GM12864 (cell line): ENCODE results near the gene METTL22.

ENCODE experiments used
- DNase-seq: peaks from one replicate; pipeline ENCODE4 v3.0.0-alpha.2; 2011; ENCODE audit warnings: low read depth
- H3K4me3 ChIP-seq: 2 replicates; pipeline ENCODE4 v1.5.1; 2011; ENCODE audit warnings: mild to moderate bottlenecking, low read depth, low read length, control low read depth
- TF ChIP-seq, protein P1 (sequence below): IDR thresholded peaks from 2 replicates; pipeline ENCODE4 v1.5.1; 2011; ENCODE audit warnings: low read depth, mild to moderate bottlenecking, moderate library complexity, low read length, control low read depth, inconsistent platforms; ENCODE audit errors: missing control alignments

The METTL22 gene

DNA sequence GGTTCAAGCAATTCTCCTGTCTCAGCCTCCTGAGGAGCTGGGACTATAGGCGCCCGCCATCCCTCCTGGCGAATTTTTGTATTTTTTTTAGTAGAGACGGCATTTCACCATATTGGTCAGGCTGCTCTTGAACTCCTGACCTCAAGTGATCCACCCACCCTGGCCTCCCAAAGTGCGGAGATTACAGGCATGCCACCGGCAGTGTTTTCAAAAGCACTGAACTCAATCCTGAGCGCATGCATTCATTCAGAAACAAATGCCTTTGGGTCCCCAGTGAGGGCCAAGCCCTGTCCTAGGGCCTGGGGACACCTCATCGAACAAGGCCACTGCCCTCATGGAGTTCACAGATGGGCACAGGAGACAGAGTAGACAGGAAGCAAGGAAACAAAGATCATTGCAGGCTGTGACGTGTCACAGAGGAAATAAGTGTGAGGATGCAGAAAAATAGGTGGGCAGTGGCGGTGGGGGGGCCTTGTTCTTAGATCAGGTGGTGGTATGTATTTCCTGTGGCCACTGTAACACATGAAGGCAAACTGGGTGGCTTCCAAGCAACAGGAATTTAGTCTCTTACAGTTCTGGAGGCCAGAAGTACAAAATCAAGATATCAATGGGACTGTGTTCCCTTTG is 43.7 kb upstream of the METTL22 start:
- no peak overlapping the region for H3K4me3 ChIP-seq
- DNase-seq, result no peak
- TF ChIP-seq, protein P1, sequence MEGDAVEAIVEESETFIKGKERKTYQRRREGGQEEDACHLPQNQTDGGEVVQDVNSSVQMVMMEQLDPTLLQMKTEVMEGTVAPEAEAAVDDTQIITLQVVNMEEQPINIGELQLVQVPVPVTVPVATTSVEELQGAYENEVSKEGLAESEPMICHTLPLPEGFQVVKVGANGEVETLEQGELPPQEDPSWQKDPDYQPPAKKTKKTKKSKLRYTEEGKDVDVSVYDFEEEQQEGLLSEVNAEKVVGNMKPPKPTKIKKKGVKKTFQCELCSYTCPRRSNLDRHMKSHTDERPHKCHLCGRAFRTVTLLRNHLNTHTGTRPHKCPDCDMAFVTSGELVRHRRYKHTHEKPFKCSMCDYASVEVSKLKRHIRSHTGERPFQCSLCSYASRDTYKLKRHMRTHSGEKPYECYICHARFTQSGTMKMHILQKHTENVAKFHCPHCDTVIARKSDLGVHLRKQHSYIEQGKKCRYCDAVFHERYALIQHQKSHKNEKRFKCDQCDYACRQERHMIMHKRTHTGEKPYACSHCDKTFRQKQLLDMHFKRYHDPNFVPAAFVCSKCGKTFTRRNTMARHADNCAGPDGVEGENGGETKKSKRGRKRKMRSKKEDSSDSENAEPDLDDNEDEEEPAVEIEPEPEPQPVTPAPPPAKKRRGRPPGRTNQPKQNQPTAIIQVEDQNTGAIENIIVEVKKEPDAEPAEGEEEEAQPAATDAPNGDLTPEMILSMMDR, result no peak

DNA sequence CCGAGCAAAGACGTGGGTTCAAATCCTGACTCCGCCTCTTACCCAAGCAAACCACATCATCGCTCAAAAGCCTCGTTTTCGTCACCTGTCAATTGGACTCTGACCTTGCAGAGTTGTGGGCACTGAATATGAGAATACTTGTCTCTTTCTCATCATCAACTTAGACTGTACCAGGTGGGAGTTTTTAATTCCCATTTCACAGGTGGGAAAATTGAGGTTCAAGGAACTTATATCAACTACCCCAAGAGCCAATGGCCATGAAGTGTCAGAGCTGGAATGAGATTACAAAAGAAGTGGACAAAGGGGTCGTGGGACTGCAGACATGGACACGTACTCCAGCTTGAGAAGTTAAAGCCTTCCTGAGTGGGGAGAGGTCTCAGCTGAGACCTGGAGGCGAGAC is 41.9 kb upstream of the METTL22 start:
- DNase-seq, result no peak
- TF ChIP-seq, protein P1, result no peak
- H3K4me3 ChIP-seq, result no peak overlapping the region

- no peak for DNase-seq
- TF ChIP-seq, protein P1, result no peak
- H3K4me3 ChIP-seq, result no peak overlapping the region
Measured at GRCh38 chr16:8581831-8582580, 39.5 kb upstream of the METTL22 start.

DNA sequence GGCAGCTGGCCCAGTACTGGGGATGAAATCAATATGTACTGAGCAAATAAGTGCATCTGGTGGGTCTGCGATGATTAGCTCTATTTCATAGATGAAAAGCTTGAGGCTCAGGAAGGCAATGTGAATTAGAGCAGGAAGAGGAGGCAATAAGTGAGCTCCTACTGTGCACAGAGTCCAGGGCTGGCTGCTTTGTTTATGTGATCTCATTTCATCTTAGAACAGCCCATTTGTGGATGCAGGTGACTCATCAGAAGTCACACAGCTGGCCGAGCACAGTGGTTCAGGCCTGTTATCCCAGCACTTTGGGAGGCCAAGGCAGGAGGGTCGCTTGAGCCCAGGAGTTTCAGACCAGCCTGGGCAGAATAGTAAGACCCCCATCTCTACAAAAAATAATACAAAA is 38.3 kb upstream of the METTL22 start:
- no peak for DNase-seq
- TF ChIP-seq, protein P1, result no peak
- no peak overlapping the region for H3K4me3 ChIP-seq

- TF ChIP-seq, protein P1, result no peak
- no peak for DNase-seq
Measured at GRCh38 chr16:8583732-8584131, 37.8 kb upstream of the METTL22 start.

DNA sequence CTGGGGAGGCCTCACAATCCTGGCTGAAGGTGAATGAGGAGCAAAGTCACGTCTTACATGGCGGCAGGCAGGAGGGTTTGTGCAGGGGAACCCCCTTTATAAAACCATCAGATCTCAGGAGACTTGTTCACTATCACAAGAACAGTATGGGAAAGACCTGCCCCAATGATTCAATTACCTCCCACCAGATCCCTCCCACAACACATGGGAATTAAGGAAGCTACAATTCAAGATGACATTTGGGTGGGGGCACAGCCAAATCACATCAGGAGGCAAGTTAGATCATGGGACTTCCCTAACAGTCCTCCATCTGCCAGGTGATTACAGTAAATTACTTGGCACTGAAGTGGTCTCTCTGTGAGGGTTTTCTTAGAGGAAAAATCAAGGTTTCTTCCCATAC is 36.5 kb upstream of the METTL22 start:
- TF ChIP-seq, protein P1, result no peak
- no peak overlapping the region for H3K4me3 ChIP-seq
- DNase-seq, result no peak

More at GRCh38 chr16:8583732-8584131, 37.8 kb upstream of the METTL22 start:
- H3K4me3 ChIP-seq, result no peak overlapping the region
